CD4-positive, alpha-beta T cell (primary cell): ENCODE measurements around the gene HDDC3. TPM values are rescaled to one million over a fixed set of nuclear protein-coding genes. Genes with fewer than 3 reads are reported as not detected.

Source experiments
- ATAC-seq: fragments of 200-7000 bp; cut with Tn5 transposase; one replicate; pipeline ENCODE4 v1.10.0; 2022; ENCODE audit warnings: mild to moderate bottlenecking; ENCODE audit not compliant: poor library complexity
- CTCF ChIA-PET: fragments of 350-600 bp; sonication (Branson Sonifier 250); formaldehyde crosslinking; loops from one replicate; lab custom pipeline; 2021; ENCODE audit warnings: antibody characterized with exemption, inconsistent platforms; lab: Charles Lee
- POLR2A ChIA-PET: fragments of 350-600 bp; sonication (Branson Sonifier 250); formaldehyde crosslinking; loops from one replicate; lab custom pipeline; 2021; ENCODE audit warnings: antibody characterized with exemption, inconsistent platforms; lab: Charles Lee
- DNase-seq, 14 experiments: peaks; one replicate each; pipeline ENCODE4 v3.0.0-alpha.2; 2013 to 2020; ENCODE audit warnings: mixed read lengths in 2 of 14
- H3K27ac ChIP-seq, 2 donors: one replicate each; pipeline versions ENCODE4 v1.5.1 to v1.7.0; 2013; ENCODE audit warnings: low read length in 2 of 2, low read depth in 1 of 2, mild to moderate bottlenecking in 1 of 2
- H3K27me3 ChIP-seq, 2 experiments: 1 replicate in 1 of 2; 2 replicates in 1 of 2; pipeline versions ENCODE4 v1.6.1 to v1.7.0; 2013; ENCODE audit warnings: low read length in 2 of 2, control low read depth in 1 of 2, mild to moderate bottlenecking in 1 of 2, moderate library complexity in 1 of 2; ENCODE audit not compliant: insufficient read depth in 2 of 2, control insufficient read depth in 1 of 2
- H3K36me3 ChIP-seq: one replicate; pipeline ENCODE4 v1.6.1; 2013; ENCODE audit warnings: low read length, control low read depth; ENCODE audit not compliant: insufficient read depth
- H3K4me1 ChIP-seq: one replicate; pipeline ENCODE4 v1.6.1; 2013; ENCODE audit warnings: low read length, control low read depth; ENCODE audit not compliant: insufficient read depth
- H3K4me3 ChIP-seq: one replicate; pipeline ENCODE4 v1.5.1; 2013; ENCODE audit warnings: mild to moderate bottlenecking, low read length, moderate library complexity
- H3K9me3 ChIP-seq, 2 experiments: 1 replicate in 1 of 2; 2 replicates in 1 of 2; pipeline versions ENCODE4 v1.6.1 to v1.7.0; 2013; ENCODE audit warnings: low read length in 2 of 2, mild to moderate bottlenecking in 2 of 2, control low read depth in 1 of 2, moderate library complexity in 1 of 2; ENCODE audit not compliant: control insufficient read depth in 1 of 2, insufficient read depth in 1 of 2
- H3K27ac Mint-ChIP-seq: one replicate; pipeline ENCODE4 v1.8.0; 2020; ENCODE audit warnings: mixed read lengths
- H3K27me3 Mint-ChIP-seq: one replicate; pipeline ENCODE4 v1.8.0; 2021; ENCODE audit warnings: mixed read lengths
- H3K36me3 Mint-ChIP-seq: one replicate; pipeline ENCODE4 v1.8.0; 2021; ENCODE audit warnings: low read depth, mixed read lengths
- H3K4me1 Mint-ChIP-seq: one replicate; pipeline ENCODE4 v1.8.0; 2021; ENCODE audit warnings: low read depth, mixed read lengths
- H3K4me3 Mint-ChIP-seq: one replicate; pipeline ENCODE4 v1.8.0; 2020; ENCODE audit warnings: mild to moderate bottlenecking, mixed read lengths
- H3K9me3 Mint-ChIP-seq: one replicate; pipeline ENCODE4 v1.8.0; 2020; ENCODE audit warnings: mixed read lengths
- CTCF ChIP-seq: fragments of 200-600 bp; IDR thresholded peaks from one replicate; pipeline ENCODE4 v1.8.0; 2022; ENCODE audit warnings: antibody characterized with exemption, mild to moderate bottlenecking
- intact Hi-C, 2 experiments: fragments of 100-400 bp; cut with DNase I in 1 of 2; cut with micrococcal nuclease in 1 of 2; formaldehyde crosslinking; loops; one replicate each; pipeline versions ENCODE4 v1.15.1 to v1.9.0; 2023 to 2025; cut with DNase I, micrococcal nuclease
- total RNA-seq, 174 experiments: library from RNA in 2 of 174; stranded (reverse) in 2 of 174; gene quantifications; one replicate each; pipeline ENCODE4 v1.2.3 and lab custom pipeline; 2021 to 2026

The HDDC3 gene
- total RNA-seq, 2 experiments from 2014 or later: 9.9 to 10.8 TPM

DNA sequence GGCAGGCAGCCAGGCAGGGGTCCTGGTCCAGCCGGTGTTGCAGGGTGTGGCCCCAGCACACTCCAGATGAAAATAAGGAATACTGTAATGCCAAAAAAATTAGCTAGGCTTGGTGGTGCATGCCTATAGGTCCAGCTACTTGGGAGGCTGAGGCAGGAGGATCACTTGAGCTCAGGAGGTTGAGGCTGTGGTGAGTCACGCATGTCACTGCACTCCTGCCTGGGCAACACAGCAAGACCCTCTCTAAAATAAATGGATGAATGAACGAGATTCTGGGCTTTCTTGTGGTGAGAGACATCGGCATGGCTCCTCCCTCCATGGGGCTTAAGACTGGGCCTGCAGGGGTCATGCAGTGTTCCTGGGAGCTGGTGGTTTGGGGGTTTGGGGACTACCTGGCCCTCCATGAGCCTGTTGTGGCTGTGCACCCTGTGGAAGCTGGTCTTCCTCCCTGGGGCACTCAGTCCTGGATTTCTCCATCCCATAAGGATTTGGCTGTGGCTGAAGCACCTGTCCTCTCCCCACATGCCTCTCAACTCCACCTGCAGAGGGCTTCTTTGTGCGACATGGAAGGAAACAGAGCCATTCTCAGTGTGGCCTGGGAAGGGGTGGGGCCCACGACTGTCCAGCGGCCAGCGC lies 14.7 kb upstream of the HDDC3 start:
- POLR2A ChIA-PET: interaction anchor here (3.6 kb wide), 1 partner anchor 12 kb away, joined by 15 read pairs; the partner anchor contains the start of gene UNC45A
- H3K4me1 Mint-ChIP-seq: no peaks in the 10 kb centered on the region
- Histone ChIP-seq H3K27me3 (no peaks in the 10 kb centered on the region), H3K27ac (no peak overlapping the region), H3K36me3 (peaks cover 86% of the 10 kb centered on the region), H3K4me3 (no peak overlapping the region), H3K9me3 (no peaks in the 10 kb centered on the region), H3K4me1 (no peaks in the 10 kb centered on the region)
- no peaks in the 10 kb centered on the region for H3K27me3 Mint-ChIP-seq
- H3K4me3 Mint-ChIP-seq: no peak overlapping the region
- H3K36me3 Mint-ChIP-seq: peaks cover 81% of the 10 kb centered on the region
- intact Hi-C loops: no loop called here
- H3K9me3 Mint-ChIP-seq: no peaks in the 10 kb centered on the region
- TF ChIP-seq CTCF: no peak
- H3K27ac Mint-ChIP-seq: no peak overlapping the region
- no peak for ATAC-seq
- CTCF ChIA-PET: interaction anchor here (1.1 kb wide), 1 partner anchor 10 kb away, joined by 3 read pairs; no protein-coding TSS in a partner anchor
- no peak for DNase-seq

- Mint-ChIP-seq H3K27me3 (no peaks in the 10 kb centered on the region), H3K27ac (no peak overlapping the region), H3K4me1 (no peaks in the 10 kb centered on the region), H3K4me3 (no peak overlapping the region), H3K36me3 (peaks cover 81% of the 10 kb centered on the region), H3K9me3 (no peaks in the 10 kb centered on the region)
- H3K4me1 ChIP-seq: no peaks in the 10 kb centered on the region
- H3K9me3 ChIP-seq: no peaks in the 10 kb centered on the region
- CTCF ChIA-PET: interaction anchor here (1.1 kb wide), 2 partner anchors 10 to 15 kb away, joined by 3 read pairs; no protein-coding TSS in a partner anchor
- peak in 1 of 14 experiments; percentile 9 for DNase-seq
- POLR2A ChIA-PET: interaction anchor here (3.6 kb wide), 1 partner anchor 12 kb away, joined by 15 read pairs; the partner anchor contains the start of gene UNC45A
- intact Hi-C loops: no loop called here
- H3K4me3 ChIP-seq: no peak overlapping the region
- no peak overlapping the region for H3K27ac ChIP-seq
- peaks cover 84% of the 10 kb centered on the region for H3K36me3 ChIP-seq
- no peak for ATAC-seq
- no peak for TF ChIP-seq CTCF
- no peaks in the 10 kb centered on the region for H3K27me3 ChIP-seq
Measured at GRCh38 chr15:90946538-90946937, 14.2 kb upstream of the HDDC3 start.

- no peaks in the 10 kb centered on the region for H3K27me3 ChIP-seq
- H3K4me3 Mint-ChIP-seq: no peak overlapping the region
Measured at GRCh38 chr15:90945091-90945490, 12.7 kb upstream of the HDDC3 start.

More at GRCh38 chr15:90945091-90945490, 12.7 kb upstream of the HDDC3 start:
- Mint-ChIP-seq H3K27ac (no peak overlapping the region), H3K9me3 (no peaks in the 10 kb centered on the region), H3K36me3 (peaks cover 89% of the 10 kb centered on the region), H3K27me3 (no peaks in the 10 kb centered on the region), H3K4me1 (no peaks in the 10 kb centered on the region)
- DNase-seq (no peak), ATAC-seq (no peak)
- TF ChIP-seq CTCF: no peak
- intact Hi-C loops: no loop called here
- POLR2A ChIA-PET: interaction anchor here (0.9 kb wide), 1 partner anchor 10 kb away, joined by 3 read pairs; the partner anchor contains the start of gene UNC45A
- CTCF ChIA-PET: no interaction called here
- H3K27ac ChIP-seq: no peak overlapping the region
- no peak overlapping the region for H3K4me3 ChIP-seq
- no peaks in the 10 kb centered on the region for H3K9me3 ChIP-seq
- H3K4me1 ChIP-seq: no peaks in the 10 kb centered on the region
- H3K36me3 ChIP-seq: peaks cover 87% of the 10 kb centered on the region
